Measurements from ENCODE around the gene CEP128.
A peak's percentile ranks its signal among the peaks of the same experiment; 100 is the strongest.

CEP128 gene

DNA sequence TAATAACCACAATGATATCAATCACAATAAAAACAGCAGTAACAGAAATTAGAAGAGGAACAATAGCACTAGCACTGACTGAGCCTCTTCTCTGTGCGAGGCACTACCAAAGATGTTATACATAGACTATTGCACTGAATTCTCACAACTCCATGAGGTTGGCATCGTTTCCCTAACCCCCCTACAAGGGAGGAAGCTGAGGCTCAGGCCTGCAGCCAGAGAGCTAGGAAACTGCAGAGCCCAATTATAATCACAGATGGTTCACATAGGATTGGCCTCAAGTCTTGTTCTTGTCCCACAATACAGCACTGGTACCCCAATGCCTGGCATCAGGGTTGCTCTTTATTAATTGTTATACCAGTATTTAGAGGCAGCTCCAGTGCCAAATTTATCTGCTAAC, 278.0 kb downstream of the CEP128 start:
- DNase-seq, result no peak

- no peak for DNase-seq
Observed at GRCh38 chr14:80659783-80660182, 281.8 kb downstream of the CEP128 start.

DNA sequence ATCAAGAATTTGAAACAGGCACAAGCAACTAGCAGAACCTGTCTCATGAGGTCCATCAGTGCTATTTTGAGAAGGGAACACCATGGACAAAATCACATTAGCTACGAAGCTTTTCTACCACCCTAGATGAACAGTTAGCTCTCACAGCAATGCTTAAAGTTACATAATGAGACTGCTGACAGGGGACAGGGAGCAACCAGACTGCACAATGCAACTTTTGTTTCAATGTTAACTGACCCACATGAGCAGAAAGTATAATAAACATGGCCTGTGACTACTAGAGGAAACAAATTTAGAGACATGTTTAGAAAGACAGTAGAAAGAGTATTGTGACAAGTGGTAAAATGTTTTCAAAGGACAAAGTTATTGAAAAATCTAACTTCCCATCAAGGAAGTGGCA, 282.8 kb downstream of the CEP128 start:
- no peak for DNase-seq

- DNase-seq, result no peak
Observed at GRCh38 chr14:80658155-80658554, 283.4 kb downstream of the CEP128 start.

DNA sequence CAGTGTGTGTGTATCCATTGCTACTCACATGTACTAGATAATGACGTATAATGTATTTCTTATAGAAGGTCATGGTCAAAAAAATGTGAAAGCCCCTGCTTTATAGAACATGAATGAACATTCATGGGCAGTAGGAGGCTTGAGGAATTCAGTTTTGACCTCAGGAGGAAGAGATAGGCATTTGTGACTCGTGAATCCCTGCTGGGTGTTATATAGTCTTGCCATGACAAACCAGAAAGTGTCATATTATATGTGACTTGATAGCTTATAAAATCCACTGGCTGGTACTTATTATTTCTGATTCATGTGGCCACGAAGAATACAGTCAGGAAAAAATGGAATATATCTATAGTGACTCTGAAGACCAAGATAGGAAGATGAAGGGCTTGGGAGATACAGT, 287.6 kb downstream of the CEP128 start:
- no peak for DNase-seq

DNA sequence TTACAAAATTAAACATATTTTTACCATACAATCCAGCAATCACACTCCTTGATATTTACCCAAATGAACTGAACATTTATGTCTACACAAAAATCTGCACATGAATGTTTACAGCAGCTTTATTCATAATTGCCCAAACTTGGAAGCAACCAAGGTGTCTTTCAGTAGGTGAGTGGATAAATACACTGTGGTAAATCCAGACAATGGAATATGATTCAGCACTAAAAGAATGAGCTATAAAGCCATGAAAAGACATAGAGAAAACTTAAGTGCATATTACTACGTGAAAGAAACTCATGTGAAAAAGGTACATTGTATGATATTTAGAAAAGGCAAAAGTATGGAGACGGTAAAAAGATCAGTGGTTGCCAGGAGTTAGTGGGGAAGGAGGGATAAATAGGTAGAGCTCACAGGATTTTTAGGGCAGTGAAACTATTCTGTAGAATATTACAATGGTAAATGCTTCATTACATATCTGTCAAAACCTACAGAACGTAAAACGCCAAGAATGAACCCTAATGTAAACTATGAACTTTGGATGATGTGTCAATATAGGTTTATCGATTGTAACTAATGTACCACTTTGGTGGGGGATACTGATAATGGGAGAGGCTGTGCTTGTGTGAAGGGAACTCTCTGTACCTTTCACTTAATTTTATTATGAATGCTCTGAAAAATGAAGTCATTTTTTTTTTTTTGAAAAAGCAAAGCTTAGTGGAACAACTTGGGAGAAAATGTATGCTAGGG, 295.7 kb downstream of the CEP128 start:
- no peak for DNase-seq

- DNase-seq, result no peak
Observed at GRCh38 chr14:80644826-80645225, 296.7 kb downstream of the CEP128 start.

DNA sequence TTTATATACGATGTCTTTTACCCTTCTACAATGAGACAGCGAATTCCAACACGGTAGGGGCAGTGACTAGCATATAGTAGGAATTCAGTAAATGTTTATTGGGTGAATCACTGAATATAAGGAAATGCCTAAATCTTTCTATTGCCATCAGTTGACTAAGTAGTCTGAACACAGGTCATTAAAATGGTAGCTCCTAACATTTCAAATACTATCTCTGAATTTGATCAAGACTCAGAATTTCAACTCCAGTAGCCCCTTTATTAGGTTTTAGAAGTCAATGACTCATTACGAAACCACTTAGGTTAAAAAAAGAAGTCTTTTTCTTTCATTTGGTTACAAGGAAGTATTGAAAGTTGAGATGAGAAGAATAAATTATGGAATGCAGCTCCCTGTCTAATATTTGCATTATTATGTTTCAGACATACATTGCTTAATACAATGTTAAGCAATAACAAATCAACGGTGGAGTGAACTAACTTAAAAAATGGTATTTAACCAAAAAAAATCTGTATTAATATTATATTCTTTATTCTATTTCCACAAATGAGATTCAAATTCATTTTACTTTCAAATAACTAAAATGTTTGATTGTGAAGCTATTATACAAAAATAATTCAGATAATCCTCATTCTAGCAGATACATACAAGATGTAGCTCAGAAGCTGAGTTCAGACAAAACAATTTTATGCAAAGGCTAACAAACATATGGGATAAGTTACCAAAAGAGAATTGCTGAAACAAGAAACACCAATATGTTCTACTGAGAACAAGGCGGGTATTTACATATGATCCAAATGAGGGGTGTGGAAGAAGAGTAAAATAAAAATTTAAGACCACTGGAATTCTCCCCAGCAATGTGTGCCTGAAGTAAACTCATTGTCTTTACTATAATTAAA, 302.7 kb downstream of the CEP128 start:
- DNase-seq, result no peak

DNA sequence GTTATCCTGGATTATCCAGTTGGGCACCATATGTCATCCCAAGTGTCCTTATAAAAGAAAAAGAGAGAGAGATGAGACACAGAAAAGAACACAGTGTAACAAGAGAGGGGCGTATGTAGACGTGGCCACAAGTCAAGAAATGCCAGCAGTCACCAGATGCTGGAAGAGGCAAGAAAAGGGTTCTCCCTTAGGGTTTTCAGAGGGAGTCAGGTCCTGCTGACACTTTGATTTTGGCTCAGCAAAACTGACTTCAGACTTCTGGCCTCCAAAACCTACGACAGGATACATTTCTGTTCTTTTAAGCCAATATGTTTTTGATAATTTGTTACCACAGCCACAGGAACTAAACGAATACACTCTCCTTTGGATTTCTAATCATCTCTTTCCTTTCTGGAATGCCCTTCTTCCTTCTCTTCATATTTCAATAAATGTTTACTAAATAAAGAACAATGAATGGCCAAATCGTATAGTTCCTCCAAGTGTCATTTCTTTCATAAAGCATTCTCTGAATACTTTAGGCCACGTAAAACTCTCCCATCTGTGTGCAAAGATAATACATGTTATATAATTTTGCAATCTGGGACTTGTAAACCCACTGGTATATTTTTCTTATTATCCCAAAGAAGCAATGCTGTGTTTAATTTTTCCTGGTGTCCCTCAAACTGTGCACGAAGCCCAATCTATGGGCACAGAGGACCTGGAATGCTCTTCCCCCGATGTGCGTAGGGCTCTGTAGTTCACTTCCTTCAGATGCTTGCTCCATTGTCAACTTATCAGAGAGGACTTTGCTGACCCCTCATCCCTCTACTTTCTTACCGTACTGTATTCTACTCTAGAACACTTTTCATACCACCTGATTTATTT, 303.6 kb downstream of the CEP128 start:
- no peak for DNase-seq

GRCh38 chr14:80636071-80636470, 305.5 kb downstream of the CEP128 start:
- no peak for DNase-seq

GRCh38 chr14:80634106-80634758, 307.3 kb downstream of the CEP128 start:
- no peak for DNase-seq

DNA sequence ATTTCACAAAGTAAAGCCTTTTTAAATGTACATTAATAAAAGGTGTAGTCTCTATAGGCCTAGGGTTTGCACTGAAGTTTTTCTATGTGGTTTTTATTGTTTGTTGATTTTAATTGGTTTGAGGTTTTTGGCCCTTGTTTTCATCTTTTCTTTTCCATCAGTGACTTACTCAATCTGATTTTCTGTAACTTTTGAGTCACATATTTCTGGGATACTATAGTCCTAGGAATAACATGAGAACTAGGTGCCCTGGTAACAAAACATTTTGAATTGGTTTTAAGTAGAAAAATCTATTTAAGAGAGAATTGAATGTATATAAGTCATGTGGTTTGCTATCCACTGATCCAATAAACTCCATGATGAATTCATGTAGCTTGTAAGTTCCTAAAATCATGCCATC, 311.9 kb downstream of the CEP128 start:
- DNase-seq, result no peak

- no peak for DNase-seq
Observed at GRCh38 chr14:80628547-80628946, 313.0 kb downstream of the CEP128 start.

DNA sequence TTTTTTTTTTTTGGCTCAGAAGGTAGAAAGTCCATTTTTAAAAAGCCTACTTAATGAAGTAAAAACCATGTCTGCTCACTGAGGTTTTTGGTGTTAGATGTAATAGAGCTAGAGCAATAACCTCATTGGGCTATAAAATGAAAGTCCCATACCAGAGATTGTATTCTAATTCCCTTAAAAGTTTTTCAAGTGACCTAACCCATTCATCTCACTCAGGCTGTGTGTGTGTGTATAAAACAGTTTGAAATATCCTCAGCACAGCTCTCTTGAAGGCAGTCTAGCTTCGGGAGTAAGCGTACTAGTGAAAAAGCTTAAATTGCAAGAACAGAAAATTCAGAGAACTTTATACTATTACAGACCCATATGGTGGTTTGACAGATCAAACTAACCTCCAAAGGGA, 313.8 kb downstream of the CEP128 start:
- no peak for DNase-seq

DNA sequence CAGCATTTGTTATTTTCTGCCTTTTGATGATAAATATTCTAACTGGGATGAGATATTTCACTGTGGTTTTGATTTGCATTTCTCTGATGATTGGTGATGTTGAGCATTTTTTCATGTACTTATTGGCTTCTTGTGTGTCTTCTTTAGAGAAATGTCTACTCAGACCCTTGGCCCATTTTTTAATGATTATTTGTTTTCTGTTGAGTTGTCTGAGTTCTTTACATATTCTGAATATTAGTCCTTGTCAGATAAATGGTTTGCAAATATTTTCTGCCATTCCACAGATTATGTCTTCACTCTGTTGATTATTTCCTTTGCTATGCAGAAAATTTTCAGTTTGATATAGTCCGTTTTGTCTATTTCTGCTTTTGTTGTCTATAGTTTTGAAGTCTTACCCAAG, 317.0 kb downstream of the CEP128 start:
- no peak for DNase-seq

DNA sequence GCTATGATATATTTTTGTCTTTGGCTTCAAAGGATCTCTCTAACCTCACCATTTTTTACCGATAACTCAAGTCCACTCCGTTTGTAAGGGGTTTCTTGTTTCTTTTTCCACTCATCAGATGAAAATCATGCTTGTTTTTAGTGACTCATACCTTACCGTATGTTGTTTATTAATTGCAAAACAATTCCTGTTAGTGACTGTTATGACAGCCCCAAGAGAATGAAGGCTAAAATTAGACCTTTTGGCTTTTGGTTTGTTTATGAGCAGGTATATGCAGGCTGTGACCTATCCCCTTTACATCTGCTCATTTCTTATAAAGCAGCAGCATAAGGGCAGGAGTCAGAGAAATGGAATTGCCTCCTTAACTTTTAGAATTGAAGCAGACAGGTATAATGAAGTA, 319.8 kb downstream of the CEP128 start:
- DNase-seq, result peak in 1 of 5 donors; percentile 2

DNA sequence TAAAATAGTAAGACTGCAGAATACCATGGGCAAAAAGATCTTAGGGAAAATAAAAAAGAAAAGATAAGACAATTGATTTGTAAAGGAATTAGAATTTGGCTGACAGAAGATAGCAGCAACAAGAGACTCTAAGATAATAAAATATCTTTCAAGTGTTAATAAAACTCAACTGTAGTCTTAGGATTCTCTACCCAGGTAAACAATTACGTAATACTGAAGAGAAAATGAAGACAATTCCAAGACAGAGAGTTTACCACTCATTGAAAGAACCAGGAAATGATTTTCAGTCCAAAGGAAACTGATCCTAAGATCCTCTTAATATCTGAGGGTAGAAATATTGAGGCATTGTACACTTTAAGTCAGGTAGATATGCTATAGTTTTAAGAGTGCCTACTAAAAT, 321.1 kb downstream of the CEP128 start:
- DNase-seq, result no peak

DNA sequence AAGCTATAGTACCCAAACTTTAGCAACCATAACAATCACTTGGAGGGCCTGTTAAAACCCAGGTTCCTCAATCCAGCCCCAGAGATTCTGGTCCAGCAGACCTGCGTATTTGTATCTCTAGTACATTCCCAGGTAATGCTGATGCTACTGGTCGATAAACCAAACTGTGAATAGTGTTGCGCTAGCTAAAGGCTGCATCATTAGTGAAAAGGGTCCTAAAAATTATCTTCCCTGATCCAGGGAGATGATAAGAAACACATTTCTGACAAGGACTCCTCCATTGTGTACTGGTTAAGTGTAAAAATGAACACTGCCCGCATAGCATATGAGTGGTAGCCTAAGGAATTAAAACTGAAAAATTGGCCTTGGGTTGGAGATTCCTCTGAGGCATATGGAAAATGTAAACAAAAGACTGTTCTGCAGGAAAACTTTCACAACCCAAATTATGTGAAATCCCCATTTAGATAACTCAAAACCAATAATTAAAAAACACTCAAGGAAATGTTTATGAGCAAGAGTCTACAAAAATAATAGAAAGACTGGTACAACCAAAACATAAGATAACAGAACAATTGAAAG, 322.7 kb downstream of the CEP128 start:
- no peak for DNase-seq

- no peak for DNase-seq
Observed at GRCh38 chr14:80615831-80616230, 325.7 kb downstream of the CEP128 start.

GRCh38 chr14:80609055-80609454, 332.5 kb downstream of the CEP128 start:
- no peak for DNase-seq

DNA sequence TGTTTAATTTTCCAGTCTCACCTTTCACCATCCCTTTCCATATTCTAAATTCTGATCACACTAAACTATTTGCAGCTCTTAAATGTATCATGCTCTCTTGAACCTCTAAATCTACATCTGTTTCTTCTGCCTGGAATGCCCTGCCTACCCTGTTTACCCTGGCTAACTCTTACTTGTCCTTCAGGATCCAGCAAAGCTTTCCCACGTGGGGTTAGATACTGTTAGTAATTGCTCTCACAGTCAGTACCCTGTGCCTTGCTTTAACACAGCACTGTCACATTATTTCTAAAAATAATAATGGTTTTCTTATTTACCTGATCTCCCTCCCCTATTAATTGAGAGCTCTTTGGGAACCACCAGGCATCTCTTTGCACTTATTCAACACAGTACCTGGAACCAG, 333.0 kb downstream of the CEP128 start:
- DNase-seq, result no peak

All from T-helper 1 cell (primary cell).